Measurements from ENCODE around the gene OGT. TPM values are rescaled to one million over a fixed set of nuclear protein-coding genes. Genes with fewer than 3 reads are reported as not detected.

Gene OGT
- total RNA-seq, 1 donor from 2014 or later, result 287 TPM

GRCh38 chrX:71540801-71541200 is 7.9 kb downstream of the OGT start:
- Histone ChIP-seq H3K27me3 (no peaks in the 10 kb centered on the region), H3K4me3 (no peak overlapping the region), H3K36me3 (peaks cover 1% of the 10 kb centered on the region), H3K4me2 (no peak overlapping the region), H3K4me1 (no peaks in the 10 kb centered on the region), H4K20me1 (ENCODE audit: low read depth) (peaks cover 98% of the 10 kb centered on the region), H3K79me2 (ENCODE audit: low read depth) (peaks cover 100% of the 10 kb centered on the region), H3F3A (ENCODE audit: low read depth) (no peaks in the 10 kb centered on the region), H3K27ac (no peak overlapping the region), H2AFZ (replicated peaks) (no peak overlapping the region), H3K9ac (no peak overlapping the region), H3K9me3 (ENCODE audit: low read depth) (no peaks in the 10 kb centered on the region)
- peaks cover 2% of the 10 kb centered on the region for H3K9me3 Mint-ChIP-seq
- H3K27ac Mint-ChIP-seq, result no peak overlapping the region
- DNase-seq (ENCODE audit: low spot score), result no peak
- peaks cover 7% of the 10 kb centered on the region for H3K36me3 Mint-ChIP-seq
- TF ChIP-seq EZH2 (IDR thresholded peaks at IDR 0.05) (no peak), EZH2phosphoT487 (IDR thresholded peaks at IDR 0.05) (no peak), CTCF (IDR thresholded peaks at IDR 0.05) (no peak)
- H3K4me1 Mint-ChIP-seq, result peaks cover 4% of the 10 kb centered on the region
- H3K27me3 Mint-ChIP-seq (ENCODE audit: insufficient read depth, low read depth), result no peaks in the 10 kb centered on the region
- no peak overlapping the region for H3K4me3 Mint-ChIP-seq

- H3K27me3 ChIP-seq, result no peaks in the 10 kb centered on the region
- no peak overlapping the region for H3K4me3 ChIP-seq
- Mint-ChIP-seq H3K27ac (no peak overlapping the region), H3K27me3 (ENCODE audit: insufficient read depth, low read depth) (no peaks in the 10 kb centered on the region), H3K4me3 (no peak overlapping the region), H3K4me1 (peaks cover 2% of the 10 kb centered on the region), H3K9me3 (peaks cover 2% of the 10 kb centered on the region), H3K36me3 (peaks cover 9% of the 10 kb centered on the region)
- DNase-seq (ENCODE audit: low spot score), result no peak
- H3F3A ChIP-seq (ENCODE audit: low read depth), result no peaks in the 10 kb centered on the region
- H3K9me3 ChIP-seq (ENCODE audit: low read depth), result no peaks in the 10 kb centered on the region
- H3K4me1 ChIP-seq, result no peaks in the 10 kb centered on the region
- no peak overlapping the region for H2AFZ ChIP-seq (replicated peaks)
- H3K4me2 ChIP-seq, result no peak overlapping the region
- H3K79me2 ChIP-seq (ENCODE audit: low read depth), result peaks cover 100% of the 10 kb centered on the region
- TF ChIP-seq CTCF (IDR thresholded peaks at IDR 0.05) (no peak), EZH2 (IDR thresholded peaks at IDR 0.05) (no peak), EZH2phosphoT487 (IDR thresholded peaks at IDR 0.05) (no peak)
- H4K20me1 ChIP-seq (ENCODE audit: low read depth), result peaks cover 98% of the 10 kb centered on the region
- no peak overlapping the region for H3K27ac ChIP-seq
- peaks cover 7% of the 10 kb centered on the region for H3K36me3 ChIP-seq
- H3K9ac ChIP-seq, result no peak overlapping the region
Observed at GRCh38 chrX:71541210-71542022, 8.5 kb downstream of the OGT start.

- Histone ChIP-seq H4K20me1 (ENCODE audit: low read depth) (peaks cover 97% of the 10 kb centered on the region), H3K4me2 (no peak overlapping the region)
Observed at GRCh38 chrX:71542411-71542810, 9.5 kb downstream of the OGT start.

More at GRCh38 chrX:71542411-71542810, 9.5 kb downstream of the OGT start:
- no peak overlapping the region for H3K27ac Mint-ChIP-seq
- Histone ChIP-seq H3K36me3 (peaks cover 9% of the 10 kb centered on the region), H3K4me1 (no peaks in the 10 kb centered on the region), H3K27me3 (no peaks in the 10 kb centered on the region), H3K9me3 (ENCODE audit: low read depth) (no peaks in the 10 kb centered on the region), H3K4me3 (no peak overlapping the region), H3F3A (ENCODE audit: low read depth) (no peaks in the 10 kb centered on the region), H3K79me2 (ENCODE audit: low read depth) (peaks cover 100% of the 10 kb centered on the region), H2AFZ (replicated peaks) (no peak overlapping the region), H3K27ac (no peak overlapping the region), H3K9ac (no peak overlapping the region)
- TF ChIP-seq EZH2phosphoT487 (IDR thresholded peaks at IDR 0.05) (no peak), CTCF (IDR thresholded peaks at IDR 0.05) (no peak), EZH2 (IDR thresholded peaks at IDR 0.05) (no peak)
- no peak overlapping the region for H3K4me3 Mint-ChIP-seq
- no peak for DNase-seq (ENCODE audit: low spot score)
- no peaks in the 10 kb centered on the region for H3K27me3 Mint-ChIP-seq (ENCODE audit: insufficient read depth, low read depth)
- no peaks in the 10 kb centered on the region for H3K4me1 Mint-ChIP-seq
- peaks cover 12% of the 10 kb centered on the region for H3K36me3 Mint-ChIP-seq
- no peaks in the 10 kb centered on the region for H3K9me3 Mint-ChIP-seq
